HG03159 (cell line): ENCODE measurements around the gene OCEL1.
A peak's percentile ranks its signal among the peaks of the same experiment; 100 is the strongest.
"Not testable (repeated sequence)": the region's sequence is repeated elsewhere in the genome, so short reads cannot be mapped to it uniquely, and the experiment has no call there.

Experiments
- ATAC-seq: cut with Tn5 transposase; IDR thresholded peaks from one replicate; pipeline ENCODE4 v1.9.1; 2021; ENCODE audit warnings: mild to moderate bottlenecking, moderate library complexity; ENCODE audit not compliant: unreplicated experiment

The OCEL1 gene

GRCh38 chr19:17260842-17261325, 34.9 kb downstream of the OCEL1 start:
- peak; percentile 70 for ATAC-seq

- ATAC-seq = no peak
These were observed 36.5 kb downstream of the OCEL1 start for GRCh38 chr19:17262557-17262956.

- no peak for ATAC-seq
These were observed 38.0 kb downstream of the OCEL1 start for GRCh38 chr19:17263712-17264640.

GRCh38 chr19:17264641-17264979, 38.6 kb downstream of the OCEL1 start, which contains the start of gene USHBP1:
TSS of gene USHBP1 (minus strand) at chr19:17264745. CDS start at chr19:17264299, 446 bp downstream.
- no peak for ATAC-seq

DNA sequence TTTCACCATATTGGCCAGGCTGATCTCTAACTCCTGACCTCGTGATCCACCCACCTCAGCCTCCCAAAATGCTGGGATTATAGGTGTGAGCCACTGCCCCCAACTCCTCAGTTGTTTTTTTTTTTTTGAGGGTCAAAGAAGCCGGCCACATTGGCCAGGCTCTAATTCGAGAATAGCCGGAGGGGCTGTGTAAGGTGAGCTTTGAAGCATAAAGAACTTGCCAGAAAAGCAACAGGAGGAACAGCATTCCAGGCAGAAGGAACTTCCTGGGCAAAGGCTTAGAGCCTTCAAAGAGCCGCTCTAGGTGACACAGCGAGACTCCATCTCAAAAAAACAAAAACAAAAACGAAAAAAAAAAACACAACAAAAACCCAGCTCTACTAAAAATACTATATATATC, 40.0 kb downstream of the OCEL1 start:
- ATAC-seq = no peak

- no peak for ATAC-seq
These were observed 40.6 kb downstream of the OCEL1 start for GRCh38 chr19:17266589-17266974.

GRCh38 chr19:17266975-17267788, 41.2 kb downstream of the OCEL1 start, which contains the start of gene BABAM1:
TSS of gene BABAM1 (plus strand) at chr19:17267443. CDS start at chr19:17268807, 1,364 bp downstream.
- peak; percentile 86 for ATAC-seq

DNA sequence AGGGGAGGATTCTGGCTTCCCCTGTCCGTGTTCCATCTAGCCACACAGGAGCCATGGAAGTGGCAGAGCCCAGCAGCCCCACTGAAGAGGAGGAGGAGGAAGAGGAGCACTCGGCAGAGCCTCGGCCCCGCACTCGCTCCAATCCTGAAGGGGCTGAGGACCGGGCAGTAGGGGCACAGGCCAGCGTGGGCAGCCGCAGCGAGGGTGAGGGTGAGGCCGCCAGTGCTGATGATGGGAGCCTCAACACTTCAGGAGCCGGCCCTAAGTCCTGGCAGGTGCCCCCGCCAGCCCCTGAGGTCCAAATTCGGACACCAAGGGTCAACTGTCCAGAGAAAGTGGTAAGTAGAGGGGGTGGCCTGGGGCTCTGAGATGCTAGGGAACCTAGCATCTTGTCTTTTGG, 42.7 kb downstream of the OCEL1 start:
- ATAC-seq = no peak

GRCh38 chr19:17274892-17275291, 48.9 kb downstream of the OCEL1 start:
- ATAC-seq = not testable (repeated sequence)

DNA sequence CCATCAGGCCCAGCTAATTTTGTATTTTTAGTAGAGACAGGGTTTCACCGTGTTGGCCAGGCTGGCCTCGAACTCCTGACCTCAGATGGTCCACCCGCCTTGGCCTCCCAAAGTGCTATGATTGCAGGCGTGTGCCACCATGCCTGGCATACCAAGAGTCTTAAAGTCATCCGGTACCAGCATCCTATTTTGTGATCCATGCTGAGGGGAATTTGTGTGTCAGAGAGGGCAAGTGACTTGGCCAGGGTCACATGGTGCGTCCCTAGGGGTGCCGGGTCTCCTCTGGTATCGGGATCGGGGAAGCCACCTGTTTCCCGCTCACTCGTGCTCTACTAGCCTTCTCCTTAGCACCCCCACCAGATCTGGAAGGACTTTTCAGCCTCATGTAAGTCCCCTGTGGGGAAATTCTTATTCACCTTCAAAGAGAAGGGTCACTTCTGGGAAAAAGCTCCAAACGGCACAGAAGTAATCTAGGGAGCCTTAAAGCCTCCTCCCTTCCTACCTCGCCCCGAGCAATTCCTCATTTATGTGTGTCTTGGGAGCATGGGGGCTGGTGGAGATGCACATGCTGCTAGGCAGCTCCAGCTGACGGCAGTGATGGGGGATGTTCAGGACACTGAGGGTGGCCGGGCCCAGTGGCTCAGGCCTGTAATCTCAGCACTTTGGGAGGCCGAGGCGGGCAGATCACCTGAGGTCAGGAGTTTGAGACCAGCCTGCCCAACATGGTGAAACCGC, 49.6 kb downstream of the OCEL1 start:
- no peak for ATAC-seq
